Fibroblast of lung (primary cell): ENCODE measurements around the gene CHMP6. TPM values are rescaled to one million over a fixed set of nuclear protein-coding genes. Genes with fewer than 3 reads are reported as not detected.

Experiments used
- DNase-seq, 2 donors: peaks; one replicate each; pipeline versions ENCODE4 v3.0.0 to v3.0.0-alpha.2; 2010; ENCODE audit warnings: low read depth in 2 of 2
- H2AFZ ChIP-seq: 2 replicates; pipeline ENCODE4 v1.5.1; 2012; ENCODE audit warnings: low read length, control low read depth, inconsistent platforms
- H3K27ac ChIP-seq: 2 replicates; pipeline ENCODE4 v1.5.1; 2011; ENCODE audit warnings: low read length, control low read depth; ENCODE audit not compliant: insufficient read depth
- H3K27me3 ChIP-seq: 2 replicates; pipeline ENCODE4 v1.5.1; 2011; ENCODE audit warnings: mild to moderate bottlenecking, low read length; ENCODE audit not compliant: control insufficient read depth, insufficient read depth
- H3K36me3 ChIP-seq: 2 replicates; pipeline ENCODE4 v1.5.1; 2011; ENCODE audit warnings: low read length; ENCODE audit not compliant: control insufficient read depth, insufficient read depth
- H3K4me1 ChIP-seq: 2 replicates; pipeline ENCODE4 v1.5.1; 2011; ENCODE audit warnings: low read length; ENCODE audit not compliant: control insufficient read depth, insufficient read depth; ENCODE audit errors: extremely low read depth
- H3K4me2 ChIP-seq: 2 replicates; pipeline ENCODE4 v1.5.1; 2011; ENCODE audit warnings: low read length, control low read depth; ENCODE audit not compliant: insufficient read depth; ENCODE audit errors: extremely low read depth
- H3K4me3 ChIP-seq, 4 experiments: fragments of 200-600 bp in 1 of 4; sonication (generic) in 1 of 4; replicated peaks in 1 of 4; 2 replicates each; pipeline ENCODE4 v1.5.1; 2011 to 2016; ENCODE audit warnings: low read length in 4 of 4, low read depth in 3 of 4, mild to moderate bottlenecking in 3 of 4, control low read depth in 2 of 4, inconsistent platforms in 1 of 4, mixed read lengths in 1 of 4; ENCODE audit not compliant: insufficient read depth in 1 of 4; ENCODE audit errors: control extremely low read depth in 1 of 4
- H3K79me2 ChIP-seq: 2 replicates; pipeline ENCODE4 v1.5.1; 2012; ENCODE audit warnings: mild to moderate bottlenecking, low read length, inconsistent platforms; ENCODE audit not compliant: control insufficient read depth, insufficient read depth
- H3K9ac ChIP-seq: 2 replicates; pipeline ENCODE4 v1.5.1; 2011; ENCODE audit warnings: mild to moderate bottlenecking, low read length, control low read depth; ENCODE audit not compliant: insufficient read depth
- H3K9me3 ChIP-seq: 2 replicates; pipeline ENCODE4 v1.5.1; 2012; ENCODE audit warnings: low read depth, low read length; ENCODE audit not compliant: control insufficient read depth, insufficient read depth
- H4K20me1 ChIP-seq: 2 replicates; pipeline ENCODE4 v1.5.1; 2011; ENCODE audit warnings: low read length; ENCODE audit not compliant: control insufficient read depth, insufficient read depth; ENCODE audit errors: extremely low read depth
- CTCF ChIP-seq, 2 donors: IDR thresholded peaks in 1 of 2; conservative IDR thresholded peaks in 1 of 2; 1 replicate in 1 of 2; 2 replicates in 1 of 2; pipeline ENCODE4 v1.5.1; 2011 to 2012; ENCODE audit warnings: low read length in 2 of 2, control low read depth in 1 of 2, inconsistent platforms in 1 of 2, low read depth in 1 of 2, mild to moderate bottlenecking in 1 of 2
- EZH2 ChIP-seq: IDR thresholded peaks from 2 replicates; pipeline ENCODE4 v1.5.1; 2012; ENCODE audit warnings: low read length, control low read depth, mild to moderate bottlenecking; ENCODE audit errors: missing control alignments
- polyA plus RNA-seq, 2 donors: library from polyadenylated mRNA; depleted of rRNA in 1 of 2; stranded (reverse) in 1 of 2; unstranded in 1 of 2; fragments of >200 nt; gene quantifications; 2 replicates each; pipeline ENCODE4 v1.2.1, GENCODE V29; 2011 to 2012; ENCODE audit warnings: missing spikeins in 1 of 2
- total RNA-seq: library from RNA; depleted of rRNA; stranded (reverse); fragments of >200 nt; gene quantifications from 2 replicates; pipeline ENCODE4 v1.2.1, GENCODE V29; 2014

Gene CHMP6
- total and polyA plus RNA-seq, 2 donors (not counting 1 experiment from before 2014, with no cell fraction given) = 11.2 to 30.1 TPM

GRCh38 chr17:81048827-81049371, 57.3 kb downstream of the CHMP6 start:
- Histone ChIP-seq H2AFZ (no peak overlapping the region), H3K27me3 (no peaks in the 10 kb centered on the region), H3K4me1 (peaks cover 13% of the 10 kb centered on the region), H3K4me3 (no peak overlapping the region), H3K27ac (no peak overlapping the region), H4K20me1 (no peaks in the 10 kb centered on the region), H3K79me2 (peaks cover 5% of the 10 kb centered on the region), H3K4me2 (no peak overlapping the region), H3K9me3 (no peaks in the 10 kb centered on the region), H3K9ac (no peak overlapping the region), H3K36me3 (no peaks in the 10 kb centered on the region)
- no peak for DNase-seq
- no peak for TF ChIP-seq CTCF (conservative IDR thresholded peaks at IDR 0.05 in 1 of 2, IDR thresholded peaks at IDR 0.05 in 1 of 2; ENCODE audit: low read depth in 1 of 2, low read length in 2 of 2)
- no peak for TF ChIP-seq EZH2

DNA sequence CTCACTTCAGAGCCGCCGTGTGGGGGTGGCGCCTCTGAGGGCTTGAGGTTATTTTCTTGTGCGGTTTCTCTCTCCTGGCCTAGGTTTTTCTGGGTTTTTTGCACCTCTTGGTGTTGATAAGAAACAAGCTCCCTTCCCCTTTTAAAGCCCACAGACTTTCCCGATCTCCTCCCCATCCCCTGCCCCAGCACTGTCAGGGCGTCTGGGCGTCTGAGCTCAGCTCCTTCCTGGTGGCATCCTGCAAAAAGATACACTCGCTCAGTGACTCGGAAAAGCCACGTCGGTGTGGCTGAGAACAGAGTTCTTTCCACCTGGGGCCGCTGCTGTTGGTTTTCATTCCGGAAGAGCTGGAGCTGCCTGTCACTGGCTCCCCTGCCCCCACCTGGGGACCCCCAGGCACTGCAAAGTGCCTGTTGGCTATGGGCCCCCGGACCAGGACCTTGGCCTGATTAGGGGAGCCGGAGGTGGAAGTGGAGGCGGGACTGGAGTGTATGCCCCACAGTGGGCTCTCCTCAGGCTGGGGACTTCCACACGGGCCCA, 57.8 kb downstream of the CHMP6 start:
- H3K4me1 ChIP-seq = peaks cover 11% of the 10 kb centered on the region
- H3K36me3 ChIP-seq = no peaks in the 10 kb centered on the region
- no peaks in the 10 kb centered on the region for H3K27me3 ChIP-seq
- no peak overlapping the region for H3K4me3 ChIP-seq
- no peaks in the 10 kb centered on the region for H4K20me1 ChIP-seq
- no peaks in the 10 kb centered on the region for H3K9me3 ChIP-seq
- H2AFZ ChIP-seq = no peak overlapping the region
- DNase-seq = no peak
- no peak overlapping the region for H3K9ac ChIP-seq
- H3K4me2 ChIP-seq = no peak overlapping the region
- peaks cover 2% of the 10 kb centered on the region for H3K79me2 ChIP-seq
- H3K27ac ChIP-seq = no peak overlapping the region
- no peak for TF ChIP-seq CTCF (conservative IDR thresholded peaks at IDR 0.05 in 1 of 2, IDR thresholded peaks at IDR 0.05 in 1 of 2; ENCODE audit: low read depth in 1 of 2, low read length in 2 of 2)
- no peak for TF ChIP-seq EZH2

Other genes starting within 250 kb of the CHMP6 start
- gene BAIAP2, start 43.3 kb downstream of the CHMP6 start, total RNA-seq = 10.0 and 13.4 TPM in 2 replicates
- 6.0 and 10.9 TPM in 2 replicates for gene BAIAP2, start 43.3 kb downstream of the CHMP6 start, polyA plus RNA-seq
- not detected in 2 replicates for gene PVALEF, start 173.7 kb downstream of the CHMP6 start, total RNA-seq
- not detected in 2 replicates for gene PVALEF, start 173.7 kb downstream of the CHMP6 start, polyA plus RNA-seq
- gene AATK, start 174.4 kb downstream of the CHMP6 start, total RNA-seq = 0.26 and 0.50 TPM in 2 replicates
- 0.10 and 0.16 TPM in 2 replicates for gene AATK, start 174.4 kb downstream of the CHMP6 start, polyA plus RNA-seq
- 7.4 and 8.5 TPM in 2 replicates for gene CEP131, start 231.1 kb downstream of the CHMP6 start, total RNA-seq
- gene CEP131, start 231.1 kb downstream of the CHMP6 start, polyA plus RNA-seq = 2.0 and 3.3 TPM in 2 replicates
- 11.2 and 11.3 TPM in 2 replicates for gene TEPSIN, start 247.2 kb downstream of the CHMP6 start, total RNA-seq
- gene TEPSIN, start 247.2 kb downstream of the CHMP6 start, polyA plus RNA-seq = 5.6 and 6.8 TPM in 2 replicates
- 30.6 and 41.9 TPM in 2 replicates for gene NDUFAF8, start 247.5 kb downstream of the CHMP6 start, total RNA-seq
- 102 and 111 TPM in 2 replicates for gene NDUFAF8, start 247.5 kb downstream of the CHMP6 start, polyA plus RNA-seq